Measurements from ENCODE around the gene CABP7. TPM values are rescaled to one million over a fixed set of nuclear protein-coding genes. Genes with fewer than 3 reads are reported as not detected.

CABP7 gene
- total RNA-seq, 2 donors from 2014 or later: 0.12 TPM; not detected in 1

- DNase-seq: no peak
- intact Hi-C loops (cut with DNase I, micrococcal nuclease): no loop called here
- no peak for ATAC-seq
These were observed 19.0 kb upstream of the CABP7 start for GRCh38 chr22:29700900-29701154.

- DNase-seq: peak in 1 of 2 donors; percentile 34
- intact Hi-C loops (cut with DNase I, micrococcal nuclease): no loop called here
- ATAC-seq: peak; percentile 64
These were observed 18.4 kb upstream of the CABP7 start for GRCh38 chr22:29701155-29701999.

- peak; percentile 62 for ATAC-seq
- peak in 1 of 2 donors; percentile 40 for DNase-seq
- intact Hi-C loops (cut with DNase I, micrococcal nuclease): no loop called here
These were observed 17.5 kb upstream of the CABP7 start for GRCh38 chr22:29702000-29702930.

- ATAC-seq (no peak), DNase-seq (peak in 1 of 2 donors; percentile 27)
- intact Hi-C loops (cut with DNase I, micrococcal nuclease): no loop called here
These were observed 16.8 kb upstream of the CABP7 start for GRCh38 chr22:29702931-29703501.

GRCh38 chr22:29703569-29704195, 16.1 kb upstream of the CABP7 start:
- DNase-seq (no peak), ATAC-seq (peak; percentile 15)
- intact Hi-C loops (cut with DNase I, micrococcal nuclease): no loop called here

GRCh38 chr22:29704528-29705285, 15.1 kb upstream of the CABP7 start:
- DNase-seq (peak in 1 of 2 donors; percentile 34), ATAC-seq (peak; percentile 30)
- intact Hi-C loops (cut with DNase I, micrococcal nuclease): no loop called here

GRCh38 chr22:29705651-29706050, 14.2 kb upstream of the CABP7 start:
- DNase-seq: no peak
- intact Hi-C loops (cut with DNase I, micrococcal nuclease): no loop called here
- no peak for ATAC-seq

GRCh38 chr22:29706486-29706885, 13.3 kb upstream of the CABP7 start:
- DNase-seq (no peak), ATAC-seq (no peak)
- intact Hi-C loops (cut with DNase I, micrococcal nuclease): no loop called here

- intact Hi-C loops (cut with DNase I, micrococcal nuclease): no loop called here
- DNase-seq (no peak), ATAC-seq (no peak)
These were observed 12.8 kb upstream of the CABP7 start for GRCh38 chr22:29707010-29707409.

- ATAC-seq (no peak), DNase-seq (no peak)
- intact Hi-C loops (cut with DNase I, micrococcal nuclease): no loop called here
These were observed 12.3 kb upstream of the CABP7 start for GRCh38 chr22:29707471-29707870.

- no peak for DNase-seq
- ATAC-seq: no peak
- intact Hi-C loops (cut with DNase I, micrococcal nuclease): no loop called here
These were observed 9.6 kb upstream of the CABP7 start for GRCh38 chr22:29710193-29710592.

GRCh38 chr22:29710922-29711593, 8.7 kb upstream of the CABP7 start:
- DNase-seq (peak; percentile 41 to 53), ATAC-seq (peak; percentile 91)
- intact Hi-C loops (cut with DNase I, micrococcal nuclease): no loop called here

- DNase-seq: no peak
- intact Hi-C loops (cut with DNase I, micrococcal nuclease): no loop called here
- no peak for ATAC-seq
These were observed 7.7 kb upstream of the CABP7 start for GRCh38 chr22:29712119-29712518.

GRCh38 chr22:29713156-29713727, 6.6 kb upstream of the CABP7 start:
- intact Hi-C loops (cut with DNase I, micrococcal nuclease): no loop called here
- DNase-seq: no peak
- ATAC-seq: no peak

- no peak for ATAC-seq
- no peak for DNase-seq
- intact Hi-C loops (cut with DNase I, micrococcal nuclease): no loop called here
These were observed 4.6 kb upstream of the CABP7 start for GRCh38 chr22:29715240-29715639.

GRCh38 chr22:29715705-29716104, 4.1 kb upstream of the CABP7 start:
- DNase-seq (no peak), ATAC-seq (no peak)
- intact Hi-C loops (cut with DNase I, micrococcal nuclease): no loop called here

- DNase-seq (peak; percentile 44 to 64), ATAC-seq (peak; percentile 85)
- intact Hi-C loops (cut with DNase I, micrococcal nuclease): no loop called here
These were observed 2.8 kb upstream of the CABP7 start for GRCh38 chr22:29716814-29717545.
